PFSK-1 (cell line): Measurements from ENCODE around the gene ANKRD26.

Source experiments
- FOXP2 ChIP-seq: optimal IDR thresholded peaks from 2 replicates; pipeline ENCODE3; 2011; ENCODE audit warnings: borderline replicate concordance, control low read depth, inconsistent platforms; ENCODE audit not compliant: insufficient read depth; ENCODE audit errors: extremely low read length, extremely low read depth
- POLR2AphosphoS5 ChIP-seq: IDR thresholded peaks from 2 replicates; pipeline ENCODE4 v1.6.1; 2012; ENCODE audit warnings: low read depth, mild to moderate bottlenecking, control low read depth, low read length, moderate library complexity
- REST ChIP-seq, 2 experiments: IDR thresholded peaks; 2 replicates each; pipeline versions ENCODE4 v1.6.1 to v1.8.0; 2011 to 2012; ENCODE audit warnings: low read depth in 2 of 2, low read length in 2 of 2, control low read depth in 1 of 2, inconsistent platforms in 1 of 2, mild to moderate bottlenecking in 1 of 2, moderate library complexity in 1 of 2; ENCODE audit not compliant: insufficient read depth in 1 of 2
- SIN3A ChIP-seq: IDR thresholded peaks from 2 replicates; pipeline ENCODE4 v1.6.1; 2012; ENCODE audit warnings: mild to moderate bottlenecking, low read length, moderate library complexity, borderline replicate concordance; ENCODE audit not compliant: insufficient read depth
- TAF1 ChIP-seq: IDR thresholded peaks from 2 replicates; pipeline ENCODE4 v1.6.1; 2012; ENCODE audit warnings: low read length, control low read depth, borderline replicate concordance; ENCODE audit not compliant: insufficient read depth

Gene ANKRD26

GRCh38 chr10:27065084-27065483 is 35.2 kb downstream of the ANKRD26 start:
- TF ChIP-seq SIN3A (no peak), POLR2AphosphoS5 (no peak), TAF1 (no peak), FOXP2 (no peak), REST (IDR thresholded peaks at IDR 0.05; ENCODE audit: insufficient read depth in 1 of 2, low read depth in 2 of 2, low read length in 2 of 2) (no peak)

- no peak for TF ChIP-seq FOXP2
- TF ChIP-seq SIN3A, result no peak
- TF ChIP-seq POLR2AphosphoS5, result no peak
- no peak for TF ChIP-seq REST (IDR thresholded peaks at IDR 0.05; ENCODE audit: insufficient read depth in 1 of 2, low read depth in 2 of 2, low read length in 2 of 2)
- no peak for TF ChIP-seq TAF1
Observed at GRCh38 chr10:27052656-27053055, 47.6 kb downstream of the ANKRD26 start.

GRCh38 chr10:27041196-27041595 is 59.1 kb downstream of the ANKRD26 start:
- no peak for TF ChIP-seq POLR2AphosphoS5

- TF ChIP-seq TAF1, result no peak
- TF ChIP-seq POLR2AphosphoS5, result no peak
- TF ChIP-seq SIN3A, result no peak
- no peak for TF ChIP-seq FOXP2
- TF ChIP-seq REST (IDR thresholded peaks at IDR 0.05; ENCODE audit: insufficient read depth in 1 of 2, low read depth in 2 of 2, low read length in 2 of 2), result no peak
Observed at GRCh38 chr10:27038168-27038567, 62.1 kb downstream of the ANKRD26 start.

- TF ChIP-seq SIN3A (no peak), POLR2AphosphoS5 (no peak), REST (IDR thresholded peaks at IDR 0.05; ENCODE audit: insufficient read depth in 1 of 2, low read depth in 2 of 2, low read length in 2 of 2) (no peak), FOXP2 (no peak), TAF1 (no peak)
Observed at GRCh38 chr10:27035163-27035562, 65.1 kb downstream of the ANKRD26 start.
